HEK293T (cell line): ENCODE measurements around the gene TBATA.

Source experiments
- ARNT ChIP-seq: fragments of 450-650 bp; IDR thresholded peaks from 2 replicates; pipeline ENCODE4 v1.6.1; 2017; ENCODE audit warnings: mild to moderate bottlenecking
- ELF4 ChIP-seq: fragments of 450-650 bp; IDR thresholded peaks from 2 replicates; pipeline ENCODE4 v1.6.1; 2017; ENCODE audit warnings: antibody characterized with exemption
- FOXA1 ChIP-seq: fragments of 450-650 bp; IDR thresholded peaks from 2 replicates; pipeline ENCODE4 v1.6.1; 2016; ENCODE audit warnings: mild to moderate bottlenecking
- FOXK2 ChIP-seq: fragments of 450-650 bp; IDR thresholded peaks from 2 replicates; pipeline ENCODE4 v1.6.1; 2016; ENCODE audit warnings: mild to moderate bottlenecking
- FOXM1 ChIP-seq: fragments of 450-650 bp; IDR thresholded peaks from 2 replicates; pipeline ENCODE4 v1.6.1; 2017; ENCODE audit warnings: mild to moderate bottlenecking, borderline replicate concordance
- HDGF ChIP-seq: fragments of 450-650 bp; IDR thresholded peaks from 2 replicates; pipeline ENCODE4 v1.6.1; 2017; ENCODE audit warnings: antibody characterized with exemption, borderline replicate concordance
- L3MBTL2 ChIP-seq: fragments of 450-650 bp; conservative IDR thresholded peaks from 2 replicates; pipeline ENCODE4 v1.6.1; 2016; ENCODE audit warnings: mild to moderate bottlenecking
- NFRKB ChIP-seq: fragments of 450-650 bp; IDR thresholded peaks from 2 replicates; pipeline ENCODE4 v1.6.1; 2016; ENCODE audit warnings: mild to moderate bottlenecking, moderate library complexity
- TARDBP ChIP-seq: fragments of 450-650 bp; IDR thresholded peaks from 2 replicates; pipeline ENCODE4 v1.6.1; 2016
- ZNF384 ChIP-seq: fragments of 450-650 bp; IDR thresholded peaks from 2 replicates; pipeline ENCODE4 v1.6.1; 2016
- TF ChIP-seq, protein P1 (sequence below): fragments of 450-650 bp; IDR thresholded peaks from 2 replicates; pipeline ENCODE4 v1.6.1; 2016

DNA sequence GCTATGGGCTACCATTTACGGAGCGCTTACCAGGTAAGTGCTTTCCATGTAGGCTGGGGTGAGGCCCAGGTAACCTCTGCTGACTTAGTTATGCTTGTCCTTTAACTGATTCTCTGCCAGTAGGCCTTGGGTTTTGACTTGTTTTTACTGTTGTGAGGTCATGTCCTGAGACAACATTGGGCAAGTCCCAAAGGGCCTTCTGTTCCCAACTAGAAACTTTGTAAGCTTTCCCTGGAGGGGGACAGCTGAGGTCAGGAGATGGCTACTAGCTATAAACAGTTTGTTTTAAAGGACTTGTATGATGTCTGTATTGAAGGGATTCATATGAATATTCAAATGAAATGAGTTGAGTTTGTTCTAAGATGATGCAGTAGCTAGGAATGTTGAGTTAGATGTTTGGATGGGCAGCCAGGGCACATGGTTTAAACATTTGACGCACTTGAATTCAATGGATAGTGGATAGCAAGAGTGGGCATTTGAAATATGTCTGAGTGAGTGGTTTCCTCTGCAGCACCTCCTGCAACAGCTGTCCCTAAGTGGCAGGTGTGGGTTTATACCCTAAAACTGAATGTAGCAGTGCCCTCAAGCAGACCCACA, 20.5 kb upstream of the TBATA start:
- TF ChIP-seq FOXA1 (no peak), HDGF (no peak), TARDBP (no peak), ELF4 (no peak), FOXM1 (no peak), ARNT (no peak), FOXK2 (no peak), L3MBTL2 (0 out of 2 replicates have a peak, but pooled peaks have one; percentile 13), NFRKB (no peak), ZNF384 (no peak)
- TF ChIP-seq, protein P1, sequence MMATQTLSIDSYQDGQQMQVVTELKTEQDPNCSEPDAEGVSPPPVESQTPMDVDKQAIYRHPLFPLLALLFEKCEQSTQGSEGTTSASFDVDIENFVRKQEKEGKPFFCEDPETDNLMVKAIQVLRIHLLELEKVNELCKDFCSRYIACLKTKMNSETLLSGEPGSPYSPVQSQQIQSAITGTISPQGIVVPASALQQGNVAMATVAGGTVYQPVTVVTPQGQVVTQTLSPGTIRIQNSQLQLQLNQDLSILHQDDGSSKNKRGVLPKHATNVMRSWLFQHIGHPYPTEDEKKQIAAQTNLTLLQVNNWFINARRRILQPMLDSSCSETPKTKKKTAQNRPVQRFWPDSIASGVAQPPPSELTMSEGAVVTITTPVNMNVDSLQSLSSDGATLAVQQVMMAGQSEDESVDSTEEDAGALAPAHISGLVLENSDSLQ: no peak
